ENCODE data around the gene SEMA3C.

SEMA3C gene

GRCh38 chr7:80848841-80849240, 70.0 kb downstream of the SEMA3C start:
- no peak for DNase-seq (ENCODE audit: low spot score)

GRCh38 chr7:80847895-80848294, 71.0 kb downstream of the SEMA3C start:
- no peak for DNase-seq (ENCODE audit: low spot score)

GRCh38 chr7:80847027-80847426, 71.8 kb downstream of the SEMA3C start:
- no peak for DNase-seq (ENCODE audit: low spot score)

- DNase-seq (ENCODE audit: low spot score): no peak
These were observed 73.9 kb downstream of the SEMA3C start for GRCh38 chr7:80844916-80845315.

DNA sequence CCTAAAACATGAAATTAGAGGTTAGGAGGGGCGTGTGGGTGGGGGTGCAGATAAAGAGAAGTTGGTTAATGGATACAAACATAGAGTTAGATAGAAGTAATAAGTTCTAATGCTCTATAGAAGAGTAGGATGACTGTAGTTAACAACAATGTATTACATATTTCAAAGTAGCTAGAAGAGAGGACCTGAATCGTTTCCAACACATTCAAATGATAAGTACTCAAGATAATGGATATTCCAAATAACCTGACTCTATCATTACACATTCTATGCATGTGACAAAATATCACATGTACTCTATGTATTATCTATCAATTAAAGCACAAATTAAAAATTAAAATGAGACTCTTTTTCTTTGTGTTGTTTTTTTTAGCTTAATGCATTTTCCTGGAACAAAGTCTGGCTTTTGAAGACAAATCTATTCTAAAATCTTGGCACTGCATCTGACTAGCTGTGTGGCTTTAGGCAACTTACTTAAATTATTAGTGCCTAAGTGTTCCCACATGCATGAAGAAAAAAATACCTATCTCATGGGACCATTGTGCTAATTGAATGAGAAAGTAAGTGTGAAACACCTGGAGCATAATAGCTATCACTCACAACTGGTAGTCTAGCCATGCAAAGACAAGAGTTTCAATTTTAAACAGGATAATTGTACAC, 75.7 kb downstream of the SEMA3C start:
- DNase-seq (ENCODE audit: low spot score): no peak

GRCh38 chr7:80842022-80842790, 76.6 kb downstream of the SEMA3C start:
- DNase-seq (ENCODE audit: low spot score): no peak

DNA sequence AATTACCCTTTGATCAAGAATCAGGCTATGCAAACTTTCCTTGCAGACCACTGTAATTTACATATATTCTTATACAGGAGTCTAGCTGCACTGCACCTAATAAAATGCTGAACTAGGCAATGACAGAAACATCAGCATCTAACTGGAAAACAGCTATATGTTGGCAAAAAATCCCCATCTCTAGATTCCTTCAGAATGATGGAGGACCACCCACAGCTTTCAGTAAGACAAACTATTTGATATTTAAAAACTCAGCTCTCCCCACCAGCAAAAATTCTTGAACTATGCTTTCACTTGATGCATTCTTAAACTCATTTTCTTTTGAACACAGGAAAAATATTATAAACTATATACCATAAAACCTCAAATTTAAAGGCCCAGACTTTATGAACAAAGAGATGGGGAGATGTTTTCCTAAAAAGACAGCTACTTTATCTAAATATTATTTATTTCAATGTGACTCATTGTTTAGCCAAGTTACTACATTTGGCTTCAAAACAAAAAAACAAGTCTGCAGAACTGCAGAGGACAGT, 77.4 kb downstream of the SEMA3C start:
- DNase-seq (ENCODE audit: low spot score): no peak

- no peak for DNase-seq (ENCODE audit: low spot score)
These were observed 78.2 kb downstream of the SEMA3C start for GRCh38 chr7:80840681-80841080.

GRCh38 chr7:80839855-80840254, 79.0 kb downstream of the SEMA3C start:
- DNase-seq (ENCODE audit: low spot score): no peak

GRCh38 chr7:80838643-80839042, 80.2 kb downstream of the SEMA3C start:
- DNase-seq (ENCODE audit: low spot score): no peak

GRCh38 chr7:80837345-80837744, 81.5 kb downstream of the SEMA3C start:
- no peak for DNase-seq (ENCODE audit: low spot score)

DNA sequence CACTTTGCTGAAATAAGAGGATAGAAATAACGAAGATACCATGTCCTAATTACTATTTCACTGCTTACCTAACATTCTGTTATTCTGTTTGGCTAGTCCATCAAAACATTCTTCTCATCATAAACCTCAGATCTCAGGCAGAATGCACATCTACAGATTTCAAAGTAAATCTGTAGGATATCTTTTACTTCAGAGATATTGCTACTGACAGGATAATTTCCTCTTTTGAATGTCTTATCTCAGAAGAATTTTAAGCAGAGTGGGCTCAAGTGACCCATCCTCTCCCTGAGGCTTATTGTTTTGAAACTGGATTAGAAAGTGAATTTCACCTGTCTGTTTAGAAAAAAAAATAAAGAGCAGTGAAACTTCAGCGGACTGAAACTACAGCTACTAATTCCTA, 83.6 kb downstream of the SEMA3C start:
- no peak for DNase-seq (ENCODE audit: low spot score)

- peak; percentile 3 for DNase-seq (ENCODE audit: low spot score)
These were observed 85.3 kb downstream of the SEMA3C start for GRCh38 chr7:80833289-80834268.

DNA sequence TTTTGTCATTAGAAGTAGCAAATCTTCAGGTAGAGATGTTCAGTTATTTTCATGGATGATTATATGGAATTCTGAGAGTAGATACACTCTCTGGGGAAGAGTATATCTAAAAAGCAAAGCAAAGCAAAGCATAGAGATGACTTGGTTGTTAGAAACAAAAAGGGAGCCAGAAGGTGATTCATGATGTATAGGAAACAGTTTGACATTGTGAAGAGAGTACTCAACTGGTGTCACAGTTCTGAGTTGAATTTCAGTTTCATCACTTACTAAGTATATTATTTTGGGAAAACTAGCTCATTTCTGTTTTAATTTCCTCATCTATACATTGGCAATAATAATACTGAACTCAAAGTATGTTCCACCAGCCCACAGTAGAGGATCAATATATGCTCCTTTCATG, 86.8 kb downstream of the SEMA3C start:
- DNase-seq (ENCODE audit: low spot score): no peak

- no peak for DNase-seq (ENCODE audit: low spot score)
These were observed 88.1 kb downstream of the SEMA3C start for GRCh38 chr7:80830584-80831285.

DNA sequence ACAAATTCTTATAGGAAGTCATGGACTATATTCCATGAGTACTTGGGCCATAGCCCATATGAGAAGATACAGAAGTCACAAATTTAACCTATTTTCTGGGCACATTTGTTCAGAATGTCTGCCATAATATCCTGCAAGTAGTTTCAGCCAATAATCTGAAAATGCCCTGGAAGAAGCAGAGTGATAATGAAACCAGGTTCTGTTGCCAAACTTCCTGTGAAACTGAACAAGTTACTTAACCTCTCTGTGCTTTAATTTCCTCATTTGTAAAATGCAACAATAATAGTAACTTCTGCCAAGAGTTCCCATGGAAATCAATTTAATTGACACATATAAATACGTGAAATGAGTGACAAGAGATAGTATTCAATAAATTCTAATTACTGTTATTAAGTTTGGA, 88.8 kb downstream of the SEMA3C start:
- DNase-seq (ENCODE audit: low spot score): no peak

DNA sequence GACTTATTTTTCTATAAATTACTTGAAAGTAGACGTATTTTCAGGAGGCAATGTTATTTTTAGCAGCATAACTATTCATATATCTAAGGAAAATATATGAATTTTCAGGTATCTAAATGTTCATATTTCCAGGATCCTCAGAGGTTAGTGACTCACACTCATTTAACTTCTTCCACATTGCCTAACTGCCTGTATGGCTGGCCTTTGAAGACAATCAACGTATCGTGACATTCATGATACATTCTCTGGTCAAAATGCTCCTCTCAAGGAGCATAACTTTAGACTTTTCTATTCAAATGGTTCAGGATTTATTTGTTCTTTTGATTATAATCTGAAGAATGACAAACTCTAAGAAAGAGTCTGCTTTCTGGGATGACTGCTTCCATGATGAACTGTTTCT, 89.3 kb downstream of the SEMA3C start:
- DNase-seq (ENCODE audit: low spot score): no peak

DNA sequence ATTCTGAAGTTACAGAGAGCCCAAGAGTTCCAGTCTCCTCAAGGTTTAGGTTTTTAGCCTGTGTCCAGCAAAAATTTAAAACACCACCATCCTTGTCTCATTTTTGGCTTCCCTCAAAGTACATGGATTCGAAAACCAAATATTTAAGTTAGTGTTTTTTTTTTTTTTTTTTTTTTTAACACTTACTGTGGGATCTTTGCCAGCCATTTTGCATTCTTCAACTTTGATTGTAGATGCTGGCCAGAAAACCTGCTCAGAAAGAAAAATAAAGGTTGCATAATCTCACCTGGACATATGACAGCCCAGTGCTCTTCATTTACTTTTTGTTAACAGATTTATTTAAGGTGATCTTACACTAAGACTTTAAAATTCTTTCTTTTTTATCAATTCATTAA, 91.6 kb downstream of the SEMA3C start:
- no peak for DNase-seq (ENCODE audit: low spot score)

DNA sequence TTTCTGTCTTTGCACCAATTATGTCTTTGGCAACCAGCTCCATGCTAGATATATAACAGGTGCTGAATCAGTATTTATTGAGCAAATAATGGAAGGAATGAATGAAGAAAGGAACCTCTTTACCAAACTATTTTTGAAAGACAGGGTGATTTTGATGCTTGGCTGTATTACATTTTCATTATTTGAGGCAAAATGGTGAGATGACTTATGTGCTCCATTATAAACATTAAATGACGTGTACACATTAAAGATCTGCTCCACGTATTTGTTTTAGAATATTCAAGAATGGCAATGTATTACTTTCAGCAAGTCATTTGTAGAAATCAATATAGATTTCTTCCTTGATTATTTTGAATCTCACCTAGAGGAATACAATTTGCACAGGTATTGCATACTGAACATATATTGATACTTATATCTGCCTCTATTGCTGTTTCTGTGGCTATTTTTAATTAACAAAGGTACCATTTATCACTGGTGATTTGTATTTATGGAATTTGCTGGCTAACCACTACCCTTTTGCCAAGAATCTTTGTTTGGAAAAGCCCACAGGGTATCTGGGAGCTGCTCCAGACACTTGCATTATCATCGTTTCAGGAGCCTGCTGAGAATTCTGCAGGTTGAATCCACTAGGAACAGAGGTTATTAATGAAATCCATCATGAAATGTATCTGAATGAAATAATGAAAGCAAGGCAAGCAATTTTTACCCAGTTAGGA, 92.2 kb downstream of the SEMA3C start:
- DNase-seq (ENCODE audit: low spot score): no peak

DNA sequence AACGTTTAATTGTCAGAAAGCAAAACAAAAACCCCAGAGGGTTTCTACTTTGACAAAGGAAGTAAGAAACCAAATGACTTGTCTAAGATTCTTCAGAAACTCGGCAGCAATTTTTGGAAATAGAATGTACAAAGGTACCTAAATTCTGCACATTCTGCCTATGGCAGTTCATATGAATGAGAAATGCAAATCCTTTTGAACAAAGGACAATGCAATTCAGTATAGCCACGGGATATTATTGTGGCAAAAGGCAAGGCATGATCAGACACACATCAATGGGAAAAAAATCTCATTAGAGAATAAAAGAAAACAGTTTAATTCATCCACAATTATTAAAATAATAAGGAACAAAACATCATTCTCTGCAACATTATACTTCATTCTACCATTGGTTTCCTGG, 93.4 kb downstream of the SEMA3C start:
- DNase-seq (ENCODE audit: low spot score): no peak

DNA sequence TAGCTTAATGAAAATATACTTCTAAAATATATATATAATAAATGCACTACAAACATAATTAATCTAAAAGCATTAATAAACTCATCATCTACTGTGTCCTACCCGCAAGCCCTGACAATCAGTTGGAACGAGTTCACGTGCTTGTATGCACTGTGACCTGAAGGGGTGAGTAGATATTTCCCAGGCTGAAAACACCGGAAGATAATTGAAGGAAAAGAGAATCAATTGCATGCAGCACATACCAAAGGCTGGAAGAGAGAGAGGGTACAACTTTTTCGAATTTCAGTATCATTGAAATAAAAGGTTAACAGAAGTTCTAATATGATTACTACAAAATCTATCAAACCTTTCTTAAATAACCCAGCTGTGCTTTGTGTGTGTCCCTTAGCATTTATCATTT, 94.6 kb downstream of the SEMA3C start:
- no peak for DNase-seq (ENCODE audit: low spot score)
